Common myeloid progenitor, CD34-positive (primary cell): ENCODE results near the gene PYM1.
A peak's percentile ranks its signal among the peaks of the same experiment; 100 is the strongest.
"Not testable (repeated sequence)": the region's sequence is repeated elsewhere in the genome, so short reads cannot be mapped to it uniquely, and the experiment has no call there.

Source experiments
- CTCF ChIA-PET: fragments of 350-600 bp; sonication (Branson Sonifier 250); formaldehyde crosslinking; loops from one replicate; lab custom pipeline; 2021; ENCODE audit warnings: antibody characterized with exemption; lab: Charles Lee
- POLR2A ChIA-PET: fragments of 350-600 bp; sonication (Branson Sonifier 250); formaldehyde crosslinking; loops from one replicate; lab custom pipeline; 2021; ENCODE audit warnings: antibody characterized with exemption; lab: Charles Lee
- DNase-seq, 3 donors: peaks; one replicate each; pipeline versions ENCODE4 v3.0.0 to v3.0.0-alpha.2; 2013
- H3K27ac ChIP-seq, 2 experiments: 1 replicate in 1 of 2; 2 replicates in 1 of 2; pipeline ENCODE4 v1.7.0; 2013; ENCODE audit warnings: inconsistent platforms in 2 of 2, low read length in 2 of 2, mild to moderate bottlenecking in 2 of 2, low read depth in 1 of 2, moderate library complexity in 1 of 2; ENCODE audit not compliant: severe bottlenecking in 2 of 2, insufficient read depth in 1 of 2, poor library complexity in 1 of 2
- H3K27me3 ChIP-seq, 5 experiments: replicated peaks in 2 of 5; 1 replicate in 3 of 5; 2 replicates in 2 of 5; pipeline versions ENCODE4 v1.6.1 to v1.7.0; 2013; ENCODE audit warnings: low read length in 4 of 5, mild to moderate bottlenecking in 2 of 5, moderate library complexity in 2 of 5, inconsistent platforms in 1 of 5; ENCODE audit not compliant: insufficient read depth in 5 of 5, control insufficient read depth in 4 of 5
- H3K36me3 ChIP-seq, 4 experiments: 1 replicate in 2 of 4; 2 replicates in 2 of 4; pipeline versions ENCODE4 v1.6.1 to v1.7.0; 2013; ENCODE audit warnings: low read length in 3 of 4, control low read depth in 1 of 4, mild to moderate bottlenecking in 1 of 4; ENCODE audit not compliant: control insufficient read depth in 4 of 4, insufficient read depth in 4 of 4
- H3K4me1 ChIP-seq, 4 experiments: 1 replicate in 3 of 4; 2 replicates in 1 of 4; pipeline versions ENCODE4 v1.6.1 to v1.7.1; 2013; ENCODE audit warnings: low read length in 3 of 4, mild to moderate bottlenecking in 3 of 4, control low read depth in 1 of 4, inconsistent platforms in 1 of 4, moderate library complexity in 1 of 4; ENCODE audit not compliant: control insufficient read depth in 4 of 4, insufficient read depth in 4 of 4; ENCODE audit errors: control extremely low read depth in 1 of 4
- H3K4me3 ChIP-seq, 7 experiments: 1 replicate in 4 of 7; 2 replicates in 3 of 7; pipeline versions ENCODE4 v1.5.1 to v1.7.0; 2013; ENCODE audit warnings: mild to moderate bottlenecking in 7 of 7, low read length in 6 of 7, moderate library complexity in 6 of 7, inconsistent platforms in 2 of 7, low read depth in 2 of 7, control low read depth in 1 of 7; ENCODE audit not compliant: insufficient read depth in 4 of 7, control insufficient read depth in 1 of 7; ENCODE audit errors: extremely low read depth in 1 of 7
- H3K9me3 ChIP-seq, 5 experiments: 1 replicate in 4 of 5; 2 replicates in 1 of 5; pipeline versions ENCODE4 v1.6.1 to v1.7.1; 2013; ENCODE audit warnings: low read length in 4 of 5, mild to moderate bottlenecking in 2 of 5, inconsistent platforms in 1 of 5, low read depth in 1 of 5, moderate library complexity in 1 of 5; ENCODE audit not compliant: control insufficient read depth in 4 of 5, insufficient read depth in 2 of 5; ENCODE audit errors: control extremely low read depth in 1 of 5
- WGBS: methylation state at CpG from one replicate; pipeline ENCODE4 v1.1.5; 2013; ENCODE audit not compliant: insufficient coverage; 5-methylcytosine and 5-hydroxymethylcytosine counted together

Gene PYM1

GRCh38 chr12:55929306-55929791, 1.7 kb upstream of the PYM1 start:
- WGBS = 13% methylated on average over 3 of the region's 8 CpGs
- ChIA-PET POLR2A (interaction anchor here (0.5 kb wide), 1 partner anchor 178 kb away, joined by 5 read pairs; no protein-coding TSS in a partner anchor), CTCF (interaction anchor here (0.9 to 4.5 kb wide), 9 partner anchors 10 to 185 kb away, joined by 3 to 31 read pairs (median 5); no protein-coding TSS in a partner anchor)
- no peaks in the 10 kb centered on the region for H3K27me3 ChIP-seq
- DNase-seq = peak in 2 of 3 donors; percentile 32 to 50
- H3K4me3 ChIP-seq = peak overlapping the region in 5 of 7 experiments; percentile 21 to 100 (median 54)
- no peaks in the 10 kb centered on the region for H3K9me3 ChIP-seq
- H3K27ac ChIP-seq = peak overlapping the region; percentile 8 to 68
- peaks cover 0 to 11% (median 1%) of the 10 kb centered on the region in 4 experiments for H3K36me3 ChIP-seq
- H3K4me1 ChIP-seq = peaks cover 27 to 77% (median 63%) of the 10 kb centered on the region in 4 experiments

- ChIA-PET CTCF (interaction anchor here (0.6 to 4.5 kb wide), 22 partner anchors 9 to 210 kb away, joined by 3 to 31 read pairs (median 4); partner anchors contain the start of genes DNAJC14, ORMDL2 and SARNP), POLR2A (interaction anchor here (0.6 to 3.2 kb wide), 4 partner anchors 13 to 108 kb away, joined by 3 to 13 read pairs (median 3); partner anchors contain the start of gene DNAJC14)
- peaks cover 0 to 26% (median 6%) of the 10 kb centered on the region in 4 experiments for H3K36me3 ChIP-seq
- peak; percentile 95 to 97 (median 96) for DNase-seq
- no peaks in the 10 kb centered on the region for H3K27me3 ChIP-seq
- H3K9me3 ChIP-seq = no peaks in the 10 kb centered on the region
- H3K4me1 ChIP-seq = peaks cover 23 to 61% (median 47%) of the 10 kb centered on the region in 4 experiments
- peak overlapping the region; percentile 90 to 97 for H3K27ac ChIP-seq
- H3K4me3 ChIP-seq = peak overlapping the region; percentile 83 to 100 (median 99)
- 0% methylated on average over 36 of the region's 42 CpGs for WGBS
Measured at GRCh38 chr12:55926738-55927587, 731 bp downstream of the PYM1 start.

- Histone ChIP-seq H3K9me3 (no peaks in the 10 kb centered on the region), H3K27me3 (no peaks in the 10 kb centered on the region), H3K4me1 (peaks cover 23 to 54% (median 42%) of the 10 kb centered on the region in 4 experiments), H3K27ac (peak overlapping the region; percentile 90 to 97), H3K4me3 (peak overlapping the region; percentile 83 to 100 (median 99)), H3K36me3 (peaks cover 0 to 30% (median 7%) of the 10 kb centered on the region in 4 experiments)
- ChIA-PET CTCF (interaction anchor here (0.6 to 4.5 kb wide), 22 partner anchors 10 to 187 kb away, joined by 3 to 31 read pairs (median 4); partner anchors contain the start of genes DNAJC14, ORMDL2 and SARNP), POLR2A (interaction anchor here (0.6 to 3.2 kb wide), 3 partner anchors 14 to 96 kb away, joined by 3 to 13 read pairs (median 3); partner anchors contain the start of gene DNAJC14)
- no peak for DNase-seq
- 5% methylated on average over 5 of the region's 10 CpGs for WGBS
Measured at GRCh38 chr12:55925870-55926737, 1.6 kb downstream of the PYM1 start.

GRCh38 chr12:55925371-55925770, 2.3 kb downstream of the PYM1 start:
- Histone ChIP-seq H3K27me3 (no peaks in the 10 kb centered on the region), H3K4me3 (peak overlapping the region in 3 of 7 experiments; percentile 4 to 100 (median 100)), H3K9me3 (no peaks in the 10 kb centered on the region), H3K4me1 (peaks cover 23 to 46% (median 35%) of the 10 kb centered on the region in 4 experiments), H3K36me3 (peaks cover 0 to 36% (median 7%) of the 10 kb centered on the region in 4 experiments), H3K27ac (peak overlapping the region in 1 of 2 experiments; percentile 4)
- WGBS = 94% methylated on average over 3 of the region's 4 CpGs
- ChIA-PET POLR2A (no interaction called here), CTCF (interaction anchor here (0.9 to 4.5 kb wide), 10 partner anchors 9 to 187 kb away, joined by 3 to 31 read pairs (median 7); partner anchors contain the start of gene DNAJC14)
- no peak for DNase-seq

- peaks cover 0 to 36% (median 7%) of the 10 kb centered on the region in 4 experiments for H3K36me3 ChIP-seq
- H3K4me3 ChIP-seq, POLR2A ChIA-PET, H3K27ac ChIP-seq, H3K27me3 ChIP-seq, DNase-seq, H3K9me3 ChIP-seq, CTCF ChIA-PET: not testable (repeated sequence)
- 94% methylated on average over 6 of the region's 9 CpGs for WGBS
- peaks cover 12 to 29% (median 18%) of the 10 kb centered on the region in 4 experiments for H3K4me1 ChIP-seq
Measured at GRCh38 chr12:55923648-55924047, 4.0 kb downstream of the PYM1 start.

GRCh38 chr12:55922126-55922525, 5.6 kb downstream of the PYM1 start:
- Histone ChIP-seq H3K27me3 (no peaks in the 10 kb centered on the region), H3K4me1 (peaks cover 8 to 18% (median 10%) of the 10 kb centered on the region in 4 experiments), H3K27ac (no peak overlapping the region), H3K4me3 (no peak overlapping the region), H3K36me3 (peaks cover 0 to 36% (median 7%) of the 10 kb centered on the region in 4 experiments), H3K9me3 (no peaks in the 10 kb centered on the region)
- no peak for DNase-seq
- ChIA-PET CTCF (no interaction called here), POLR2A (no interaction called here)
- 100% methylated on average over 1 of the region's 3 CpGs for WGBS
